A549 (cell line): ENCODE data around the gene SRSF5. TPM values are rescaled to one million over a fixed set of nuclear protein-coding genes. Genes with fewer than 3 reads are reported as not detected.

Experiments
- ATAC-seq, 2 experiments: fragments of 200-7000 bp in 1 of 2; fragments of >200 bp in 1 of 2; cut with Nextera tagmentation in 1 of 2; cut with Tn5 transposase in 1 of 2; 3 replicates each; pipeline versions ENCODE4 v1.8.0 to v1.9.1; 2018 to 2020; ENCODE audit warnings: mild to moderate bottlenecking in 1 of 2, moderate library complexity in 1 of 2
- CTCF ChIA-PET: fragments of 300-600 bp; sonication (Branson Sonifier 250); formaldehyde crosslinking; extraction: SDS; loops from one replicate; lab custom pipeline; 2021; ENCODE audit warnings: antibody characterized with exemption, inconsistent platforms; lab: Yijun Ruan, JAX
- POLR2A ChIA-PET: fragments of 350-600 bp; formaldehyde crosslinking; extraction: SDS; loops from one replicate; lab custom pipeline; 2021; ENCODE audit warnings: antibody characterized with exemption, inconsistent platforms; lab: Yijun Ruan, JAX
- DNase-seq, 2 experiments: peaks; one replicate each; pipeline versions ENCODE4 v3.0.0 to v3.0.0-alpha.2; 2011 to 2016; ENCODE audit warnings: low read depth in 1 of 2, low spot score in 1 of 2
- FAIRE-seq: peaks from 2 replicates; lab custom pipeline; 2011; peaks lifted over from hg19 to GRCh38; lab: Jason Lieb, UNC
- H3K27ac ChIP-seq, 2 experiments: fragments of >200 bp; sonication (Bioruptor Twin); formaldehyde crosslinking; 3 replicates each; pipeline ENCODE4 v1.5.1; 2016 to 2017
- H3K4me1 ChIP-seq: fragments of >200 bp; sonication (Bioruptor Twin); formaldehyde crosslinking; 3 replicates; pipeline ENCODE4 v1.6.1; 2016
- H3K4me2 ChIP-seq: fragments of >200 bp; sonication (Bioruptor Twin); formaldehyde crosslinking; 3 replicates; pipeline ENCODE4 v1.6.1; 2016
- H3K4me3 ChIP-seq: fragments of >200 bp; sonication (Bioruptor Twin); formaldehyde crosslinking; 3 replicates; pipeline ENCODE4 v1.5.1; 2016
- H3K9me3 ChIP-seq: fragments of >200 bp; sonication (Bioruptor Twin); formaldehyde crosslinking; 3 replicates; pipeline ENCODE4 v1.6.1; 2016
- CBX2 ChIP-seq: fragments of 200-600 bp; sonication (generic); IDR thresholded peaks from 2 replicates; pipeline ENCODE4 v1.6.1; 2016; ENCODE audit warnings: low read depth, mild to moderate bottlenecking, borderline replicate concordance
- E2F6 ChIP-seq: IDR thresholded peaks from 2 replicates; pipeline ENCODE4 v1.6.1; 2012; ENCODE audit warnings: low read depth, borderline replicate concordance
- EP300 ChIP-seq, 2 experiments: fragments of >200 bp; sonication (Bioruptor Twin); formaldehyde crosslinking; IDR thresholded peaks; 2 replicates in 1 of 2; 3 replicates in 1 of 2; pipeline ENCODE4 v1.6.1; 2016 to 2017
- GATA3 ChIP-seq: IDR thresholded peaks from 2 replicates; pipeline ENCODE4 v1.6.1; 2012; ENCODE audit warnings: borderline replicate concordance
- HOXA7 ChIP-seq: fragments of 250-450 bp; sonication (Bioruptor Pico); IDR thresholded peaks from 2 replicates; pipeline ENCODE4 v1.5.0; 2020; ENCODE audit warnings: mild to moderate bottlenecking, moderate library complexity
- JUN ChIP-seq, 2 experiments: fragments of >200 bp; sonication (Bioruptor Twin); formaldehyde crosslinking; IDR thresholded peaks; 2 replicates in 1 of 2; 3 replicates in 1 of 2; pipeline ENCODE4 v1.6.1; 2016 to 2017
- JUNB ChIP-seq: fragments of >200 bp; sonication (Bioruptor Twin); formaldehyde crosslinking; IDR thresholded peaks from 2 replicates; pipeline ENCODE4 v1.6.1; 2016
- KDM5A ChIP-seq: fragments of 200-600 bp; sonication (generic); IDR thresholded peaks from 2 replicates; pipeline ENCODE4 v1.6.1; 2016; ENCODE audit warnings: antibody characterized with exemption, mild to moderate bottlenecking
- MAFK ChIP-seq: fragments of 450-650 bp; IDR thresholded peaks from 2 replicates; pipeline ENCODE4 v1.6.1; 2014; ENCODE audit not compliant: partially characterized antibody
- NFE2L2 ChIP-seq: fragments of 150-350 bp; conservative IDR thresholded peaks from 2 replicates; pipeline ENCODE4 v1.6.1; 2014; ENCODE audit warnings: low read length
- NR3C1 ChIP-seq: fragments of >200 bp; sonication (Bioruptor Twin); formaldehyde crosslinking; IDR thresholded peaks from 3 replicates; pipeline ENCODE4 v1.6.1; 2017
- PHF8 ChIP-seq: fragments of 200-600 bp; sonication (generic); IDR thresholded peaks from 2 replicates; pipeline ENCODE4 v1.6.1; 2016; ENCODE audit warnings: low read depth, mild to moderate bottlenecking, antibody characterized with exemption, moderate library complexity, borderline replicate concordance
- RCOR1 ChIP-seq: fragments of 150-350 bp; IDR thresholded peaks from 2 replicates; pipeline ENCODE4 v1.6.1; 2014; ENCODE audit warnings: antibody characterized with exemption, low read length, low read depth
- REST ChIP-seq: fragments of 200-600 bp; sonication (generic); IDR thresholded peaks from 2 replicates; pipeline ENCODE4 v1.6.1; 2016; ENCODE audit warnings: antibody characterized with exemption, mild to moderate bottlenecking, moderate library complexity
- SMC3 ChIP-seq: fragments of >200 bp; sonication (Bioruptor Twin); formaldehyde crosslinking; IDR thresholded peaks from 3 replicates; pipeline ENCODE4 v1.6.1; 2018; ENCODE audit warnings: inconsistent platforms
- TFCP2L1 ChIP-seq: fragments of 250-450 bp; sonication (Bioruptor Pico); IDR thresholded peaks from 2 replicates; pipeline ENCODE4 v1.5.0; 2021; ENCODE audit warnings: mild to moderate bottlenecking
- WGBS: methylation state at CpG from one replicate; pipeline ENCODE4 v1.1.6; 2017; ENCODE audit errors: missing lambda C conversion rate; 5-methylcytosine and 5-hydroxymethylcytosine counted together
- polyA plus RNA-seq, 4 experiments: library from polyadenylated mRNA; depleted of rRNA in 3 of 4; stranded (reverse); fragments of >200 nt; fragmentation: RNase III in 1 of 4; extraction: RNeasy Plus Mini Kit Qiagen cat#74134 plus additional on column Dnase treatment in 1 of 4; gene quantifications; 2 replicates in 3 of 4; 3 replicates in 1 of 4; pipeline ENCODE4 v1.2.3, GENCODE V29; 2011 to 2017
- TF ChIP-seq, protein P1 (sequence below): fragments of 250-450 bp; sonication (Bioruptor Pico); IDR thresholded peaks from 2 replicates; pipeline ENCODE4 v1.5.0; 2021; ENCODE audit warnings: mild to moderate bottlenecking, moderate library complexity, borderline replicate concordance
- TF ChIP-seq, protein P2 (sequence below): fragments of 250-450 bp; sonication (Bioruptor Pico); IDR thresholded peaks from 2 replicates; pipeline ENCODE4 v1.5.0; 2020; ENCODE audit warnings: low read depth, mild to moderate bottlenecking, moderate library complexity

SRSF5 gene
- polyA plus RNA-seq, 2 of the 4 experiments (the other 2 are of a cell fraction) = 285 to 355 TPM

- TF ChIP-seq, protein P1, sequence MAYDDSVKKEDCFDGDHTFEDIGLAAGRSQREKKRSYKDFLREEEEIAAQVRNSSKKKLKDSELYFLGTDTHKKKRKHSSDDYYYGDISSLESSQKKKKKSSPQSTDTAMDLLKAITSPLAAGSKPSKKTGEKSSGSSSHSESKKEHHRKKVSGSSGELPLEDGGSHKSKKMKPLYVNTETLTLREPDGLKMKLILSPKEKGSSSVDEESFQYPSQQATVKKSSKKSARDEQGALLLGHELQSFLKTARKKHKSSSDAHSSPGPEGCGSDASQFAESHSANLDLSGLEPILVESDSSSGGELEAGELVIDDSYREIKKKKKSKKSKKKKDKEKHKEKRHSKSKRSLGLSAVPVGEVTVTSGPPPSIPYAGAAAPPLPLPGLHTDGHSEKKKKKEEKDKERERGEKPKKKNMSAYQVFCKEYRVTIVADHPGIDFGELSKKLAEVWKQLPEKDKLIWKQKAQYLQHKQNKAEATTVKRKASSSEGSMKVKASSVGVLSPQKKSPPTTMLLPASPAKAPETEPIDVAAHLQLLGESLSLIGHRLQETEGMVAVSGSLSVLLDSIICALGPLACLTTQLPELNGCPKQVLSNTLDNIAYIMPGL (CRISPR knock-in tag) = no peak
- TF ChIP-seq, protein P2, sequence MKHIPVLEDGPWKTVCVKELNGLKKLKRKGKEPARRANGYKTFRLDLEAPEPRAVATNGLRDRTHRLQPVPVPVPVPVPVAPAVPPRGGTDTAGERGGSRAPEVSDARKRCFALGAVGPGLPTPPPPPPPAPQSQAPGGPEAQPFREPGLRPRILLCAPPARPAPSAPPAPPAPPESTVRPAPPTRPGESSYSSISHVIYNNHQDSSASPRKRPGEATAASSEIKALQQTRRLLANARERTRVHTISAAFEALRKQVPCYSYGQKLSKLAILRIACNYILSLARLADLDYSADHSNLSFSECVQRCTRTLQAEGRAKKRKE (CRISPR knock-in tag) = no peak
- TF ChIP-seq MAFK (no peak), TFCP2L1 (CRISPR knock-in tag) (no peak)
These were observed 31.4 kb downstream of the SRSF5 start (continued) for GRCh38 chr14:69798339-69798735.

GRCh38 chr14:69803753-69804152 lies 36.8 kb downstream of the SRSF5 start:
- peak; percentile 81 to 82; a peak in 5 of 6 replicates for ATAC-seq
- Histone ChIP-seq H3K9me3 (0 out of 3 replicates have a peak, but pooled peaks cover 2% of the 10 kb centered on the region), H3K27ac (no peak overlapping the region), H3K4me2 (no peak overlapping the region), H3K4me3 (no peak overlapping the region), H3K4me1 (0 out of 3 replicates have a peak, but pooled peaks cover 5% of the 10 kb centered on the region)
- POLR2A ChIA-PET = no interaction called here
- DNase-seq = peak; percentile 17 to 44
- CTCF ChIA-PET = interaction anchor here (0.6 to 3.4 kb wide), 7 partner anchors 10 to 513 kb away, joined by 3 to 14 read pairs (median 4); no protein-coding TSS in a partner anchor
- FAIRE-seq = peak; percentile 36
- TF ChIP-seq JUNB (no peak), JUN (IDR thresholded peaks at IDR 0.05) (no peak), RCOR1 (no peak)

- no peak overlapping the region for H3K4me3 ChIP-seq
- no peak overlapping the region for H3K27ac ChIP-seq
- ATAC-seq (no peak), DNase-seq (no peak), FAIRE-seq (no peak)
- no peak overlapping the region for H3K4me2 ChIP-seq
- CTCF ChIA-PET = interaction anchor here (1.0 to 3.4 kb wide), 2 partner anchors 13 to 269 kb away, joined by 4 to 12 read pairs; no protein-coding TSS in a partner anchor
- H3K4me1 ChIP-seq = 0 out of 3 replicates have a peak, but pooled peaks cover 5% of the 10 kb centered on the region
- 15% methylated on average over 2 of the region's 2 CpGs for WGBS
- H3K9me3 ChIP-seq = 0 out of 3 replicates have a peak, but pooled peaks cover 2% of the 10 kb centered on the region
- TF ChIP-seq E2F6 (no peak), NR3C1 (no peak), CBX2 (no peak), HOXA7 (CRISPR knock-in tag) (no peak), REST (no peak), GATA3 (no peak), KDM5A (no peak), SMC3 (no peak), NFE2L2 (no peak), PHF8 (no peak), EP300 (IDR thresholded peaks at IDR 0.05) (no peak), JUNB (no peak)
- POLR2A ChIA-PET = no interaction called here
These were observed 38.0 kb downstream of the SRSF5 start for GRCh38 chr14:69804902-69805301.
